ENCODE results near the gene COX4I1.
A peak's percentile ranks its signal among the peaks of the same experiment; 100 is the strongest.

Gene COX4I1

DNA sequence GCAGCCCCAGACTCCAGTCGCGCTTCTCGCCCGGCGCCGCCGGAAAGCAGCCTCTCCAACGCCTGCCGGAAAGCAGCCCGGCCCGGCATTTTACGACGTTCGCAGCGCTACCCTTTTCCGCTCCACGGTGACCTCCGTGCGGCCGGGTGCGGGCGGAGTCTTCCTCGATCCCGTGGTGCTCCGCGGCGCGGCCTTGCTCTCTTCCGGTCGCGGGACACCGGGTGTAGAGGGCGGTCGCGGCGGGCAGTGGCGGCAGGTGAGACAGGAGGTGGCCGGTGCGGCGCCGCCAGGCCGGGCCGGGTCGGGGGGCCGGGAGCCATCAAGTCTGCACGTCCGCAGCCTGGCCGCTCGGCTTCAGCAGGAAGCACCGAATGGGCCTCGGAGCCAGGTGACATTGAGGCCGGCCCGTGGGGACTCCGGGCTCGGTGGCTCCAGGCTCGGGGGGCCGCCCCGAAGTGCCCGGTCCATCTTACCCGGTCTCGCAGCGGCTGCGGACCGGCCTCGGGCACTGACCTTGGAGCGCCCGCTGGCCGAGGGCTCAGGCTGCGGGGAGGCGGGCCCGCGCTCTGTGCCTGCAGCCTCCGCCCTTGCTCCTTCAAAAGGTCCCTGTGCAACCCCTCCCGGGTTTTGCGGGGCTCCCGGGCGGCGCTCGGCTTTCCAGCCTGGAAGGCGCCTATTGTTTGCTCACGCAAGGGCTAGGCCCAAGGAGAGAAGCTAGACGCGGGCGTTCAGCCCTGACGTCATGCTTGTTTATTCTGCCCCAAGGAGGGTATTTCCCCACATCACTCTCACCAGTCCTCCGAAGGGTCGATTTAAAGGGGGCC lies at the start of gene COX4I1, which contains the start of gene EMC8:
Gene COX4I1, plus strand, starts transcription at position 199 of the 824 bp plus-strand sequence. CDS start 1,511 bp downstream, outside the sequence.
Gene EMC8, minus strand, starts transcription at position 48 of the 824 bp plus-strand sequence. CDS start 249 bp downstream, outside the sequence.
- DNase-seq: peak; percentile 93

DNA sequence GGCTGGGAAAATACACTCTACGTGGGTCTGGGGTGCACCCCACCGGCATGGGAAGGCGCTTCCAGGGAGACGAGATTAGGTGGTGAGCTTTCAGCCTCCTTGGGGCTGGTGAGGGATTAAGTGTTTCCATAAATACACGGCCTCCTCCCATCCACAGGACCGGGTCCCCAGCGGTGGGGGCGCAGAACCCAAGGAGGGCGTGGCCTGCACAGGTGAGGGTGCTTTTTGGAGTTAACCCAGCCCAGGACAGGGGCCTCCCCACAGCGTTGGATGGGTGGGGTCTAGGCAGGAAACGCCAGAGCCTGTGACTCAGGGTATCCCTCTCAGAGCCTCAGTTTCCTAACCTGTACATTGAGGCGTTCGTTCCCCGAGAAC lies 49.7 kb upstream of the COX4I1 start:
- DNase-seq: no peak

GRCh38 chr16:85750146-85750826 lies 49.2 kb upstream of the COX4I1 start:
- peak; percentile 12 for DNase-seq

GRCh38 chr16:85750827-85751697 lies 48.4 kb upstream of the COX4I1 start, which contains the start of gene C16orf74:
C16orf74 (minus strand) TSS chr16:85751096; CDS start chr16:85735217, 15,879 bp downstream.
- peak; percentile 66 for DNase-seq

- peak; percentile 32 for DNase-seq
These were observed 47.6 kb upstream of the COX4I1 start for GRCh38 chr16:85751698-85752501.

GRCh38 chr16:85752511-85753420 lies 46.7 kb upstream of the COX4I1 start:
- peak; percentile 81 for DNase-seq

- peak; percentile 72 for DNase-seq
These were observed 45.9 kb upstream of the COX4I1 start for GRCh38 chr16:85753559-85753958.

- no peak for DNase-seq
These were observed 45.5 kb upstream of the COX4I1 start for GRCh38 chr16:85753976-85754375.

GRCh38 chr16:85754413-85754812 lies 45.1 kb upstream of the COX4I1 start:
- DNase-seq: peak; percentile 47

- no peak for DNase-seq
These were observed 43.3 kb upstream of the COX4I1 start for GRCh38 chr16:85755929-85756768.

- no peak for DNase-seq
These were observed 42.1 kb upstream of the COX4I1 start for GRCh38 chr16:85757341-85757822.

DNA sequence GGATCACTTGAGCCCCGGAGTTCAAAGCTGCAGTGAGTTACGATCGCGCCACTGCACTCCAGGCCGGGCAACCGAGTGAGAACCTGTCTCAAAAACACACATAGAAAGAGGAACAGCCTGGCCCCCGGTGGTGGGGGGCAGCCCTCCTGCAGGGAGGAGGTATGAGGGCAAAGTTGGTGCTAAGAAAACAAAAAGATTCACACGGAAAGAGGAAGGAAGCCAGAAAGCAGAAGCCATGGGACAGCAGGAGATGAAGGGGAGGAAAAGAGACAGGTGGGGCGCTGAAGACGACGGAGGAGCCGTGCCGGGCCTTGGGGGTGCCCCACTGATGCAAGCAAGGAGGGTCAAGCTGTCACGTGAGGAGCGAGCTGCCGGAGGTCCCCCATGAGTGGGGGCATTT lies 40.4 kb upstream of the COX4I1 start:
- DNase-seq: no peak

DNA sequence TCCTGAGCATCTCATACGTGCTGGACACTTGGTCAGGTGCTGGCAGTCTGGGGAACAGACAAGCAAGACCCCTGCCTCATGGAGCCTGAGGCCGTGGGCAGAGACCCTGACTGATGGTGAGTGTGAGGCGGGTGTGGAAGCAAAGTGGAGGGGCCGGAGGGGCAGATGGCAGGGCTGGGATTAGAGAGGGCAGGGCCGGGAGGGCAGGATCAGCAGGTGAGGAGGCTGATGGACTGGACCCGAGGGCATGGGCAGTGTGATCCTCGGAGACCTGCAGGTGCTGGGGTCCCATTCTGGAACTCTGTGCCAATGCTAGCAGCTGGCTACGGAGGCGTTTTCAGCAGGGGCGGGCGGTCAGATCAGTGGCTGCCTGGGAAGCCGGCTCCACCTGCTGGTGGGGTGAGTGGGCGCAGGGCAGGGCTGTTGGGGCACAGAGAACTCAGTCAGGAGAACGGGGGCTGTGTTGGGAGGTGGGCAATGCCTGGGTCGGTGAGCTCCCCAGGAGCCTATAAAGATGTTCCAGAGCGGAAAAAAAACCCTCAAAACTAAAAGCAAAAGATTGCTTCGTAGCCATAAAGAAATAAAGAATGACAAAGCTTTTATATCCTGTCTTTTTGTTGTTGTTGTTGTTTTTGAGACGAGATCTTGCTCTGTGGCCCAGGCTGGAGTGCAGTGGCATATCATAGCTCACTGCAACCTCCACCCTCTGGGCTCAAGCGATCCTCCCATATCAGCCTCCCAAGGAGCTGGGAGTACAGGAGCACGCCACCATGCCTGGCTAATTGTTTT lies 39.7 kb upstream of the COX4I1 start:
- DNase-seq: peak; percentile 55

DNA sequence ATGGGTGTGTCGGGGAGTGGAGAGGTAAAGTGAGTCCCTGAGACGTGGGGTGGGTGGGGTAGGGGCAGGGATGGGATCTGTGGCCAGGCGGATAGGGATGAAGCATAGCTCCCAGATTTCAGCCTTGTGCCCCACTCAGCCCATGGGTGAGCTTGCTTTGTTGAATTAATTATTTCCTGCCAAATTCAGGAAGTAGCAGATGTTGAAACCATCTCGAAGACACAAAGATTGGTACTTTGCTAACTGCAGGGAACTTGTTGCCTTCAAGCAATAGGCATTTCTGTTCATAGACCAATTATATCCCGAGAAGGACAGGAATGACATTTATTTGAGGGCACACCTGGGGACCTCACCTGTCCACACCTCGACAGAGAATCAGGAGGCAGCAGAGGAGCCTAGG lies 37.6 kb upstream of the COX4I1 start:
- DNase-seq: no peak

DNA sequence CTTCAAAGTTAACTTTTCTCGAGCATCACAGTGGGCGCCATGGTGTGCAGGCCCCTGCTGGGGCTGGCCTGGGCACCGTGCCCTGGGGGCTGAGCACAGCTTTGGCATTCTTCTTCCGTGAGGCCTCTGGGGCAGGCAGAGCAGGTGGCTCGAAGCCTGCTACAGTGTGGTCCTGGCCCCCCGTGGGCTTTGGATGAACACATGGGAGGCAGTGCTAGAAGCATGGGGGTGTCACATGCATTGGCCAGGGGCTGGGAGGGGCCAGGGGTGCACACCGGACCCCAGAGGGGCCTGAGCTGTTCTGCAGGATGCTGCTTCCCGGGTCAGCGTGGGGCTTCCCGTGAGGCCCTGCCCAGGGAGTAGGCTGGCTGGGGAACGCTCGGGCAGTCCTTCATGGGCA lies 36.5 kb upstream of the COX4I1 start:
- peak; percentile 37 for DNase-seq

- no peak for DNase-seq
These were observed 35.9 kb upstream of the COX4I1 start for GRCh38 chr16:85763616-85764015.

GRCh38 chr16:85765211-85765610 lies 34.3 kb upstream of the COX4I1 start:
- DNase-seq: no peak

- no peak for DNase-seq
These were observed 33.7 kb upstream of the COX4I1 start for GRCh38 chr16:85765767-85766166.

DNA sequence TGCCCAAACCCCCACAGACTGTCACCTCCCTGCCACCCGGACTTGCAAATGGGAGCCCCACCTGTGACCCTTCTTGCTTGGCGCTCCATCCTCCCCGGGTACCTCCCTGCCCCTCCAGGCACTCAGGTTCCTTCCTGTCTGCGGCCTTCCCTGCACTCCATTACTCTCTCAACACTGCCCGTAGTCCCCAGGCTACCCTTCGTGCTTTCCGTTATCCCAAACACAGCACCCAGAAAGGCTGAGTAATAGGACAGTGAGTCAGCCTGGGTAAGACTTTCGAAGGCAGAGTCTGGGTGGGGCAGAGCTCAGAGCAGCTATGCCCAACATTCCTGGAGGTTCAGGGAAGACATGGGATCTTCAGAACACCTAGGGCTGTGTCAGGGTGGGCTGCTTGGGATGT lies 32.0 kb upstream of the COX4I1 start:
- DNase-seq: no peak

All from NCI-H69 (cell line).